Thyroid gland (tissue), 4 donors: ENCODE results near the gene UFM1. TPM values are rescaled to one million over a fixed set of nuclear protein-coding genes. Genes with fewer than 3 reads are reported as not detected.

Experiments
- DNase-seq, 2 donors: peaks; one replicate each; pipeline ENCODE4 v3.0.0-alpha.2; 2019
- H3K27ac ChIP-seq, 3 donors: fragments of 200-600 bp; sonication (generic); 1 replicate in 2 of 3; 2 replicates in 1 of 3; pipeline ENCODE4 v1.5.1; 2016 to 2019; ENCODE audit warnings: mild to moderate bottlenecking in 1 of 3, moderate library complexity in 1 of 3
- H3K27me3 ChIP-seq: fragments of 200-600 bp; sonication (generic); one replicate; pipeline ENCODE4 v1.5.1; 2019
- H3K36me3 ChIP-seq, 2 donors: fragments of 200-600 bp; sonication (generic); one replicate each; pipeline ENCODE4 v1.5.1; 2016 to 2019
- H3K4me1 ChIP-seq, 2 donors: fragments of 200-600 bp; sonication (generic); one replicate each; pipeline ENCODE4 v1.5.1; 2017 to 2019
- H3K4me3 ChIP-seq, 3 donors: fragments of 200-600 bp; sonication (generic); replicated peaks in 1 of 3; 1 replicate in 2 of 3; 2 replicates in 1 of 3; pipeline ENCODE4 v1.5.1; 2016; ENCODE audit warnings: mild to moderate bottlenecking in 1 of 3
- H3K9me3 ChIP-seq: fragments of 200-600 bp; sonication (generic); one replicate; pipeline ENCODE4 v1.5.1; 2017
- CTCF ChIP-seq, 6 experiments: fragments of 200-600 bp in 3 of 6; fragments of 450-650 bp in 3 of 6; sonication (generic) in 3 of 6; IDR thresholded peaks; one replicate each; pipeline ENCODE4 v1.5.1; 2016 to 2019; ENCODE audit warnings: antibody characterized with exemption in 6 of 6, mild to moderate bottlenecking in 2 of 6, inconsistent platforms in 1 of 6, moderate library complexity in 1 of 6
- POLR2A ChIP-seq, 2 donors: fragments of 450-650 bp; IDR thresholded peaks; one replicate each; pipeline ENCODE4 v1.6.1; 2017; ENCODE audit warnings: antibody characterized with exemption in 2 of 2, mild to moderate bottlenecking in 2 of 2, moderate library complexity in 1 of 2
- WGBS, 2 donors: methylation state at CpG; one replicate each; pipeline ENCODE4 v1.1.5; 2017; 5-methylcytosine and 5-hydroxymethylcytosine counted together
- intact Hi-C: fragments of 100-400 bp; cut with DNase I; formaldehyde crosslinking; loops from one replicate; pipeline ENCODE4 v1.15.1; 2023
- total RNA-seq, 4 donors: library from RNA; depleted of rRNA; stranded (reverse); fragments of >200 nt; gene quantifications; one replicate each; pipeline ENCODE4 v1.2.3, GENCODE V29; 2016

UFM1 gene
- total RNA-seq, 4 donors from 2014 or later = 56.3 to 124 (median 77.9) TPM

- TF ChIP-seq POLR2A (IDR thresholded peaks at IDR 0.05) = no peak
- no peak for TF ChIP-seq CTCF (IDR thresholded peaks at IDR 0.05)
- 92 to 93% methylated on average over 2 of the region's 2 CpGs for WGBS, 2 donors
- DNase-seq = no peak
- no peaks in the 10 kb centered on the region for H3K9me3 ChIP-seq
- intact Hi-C loops = no loop called here
- no peaks in the 10 kb centered on the region for H3K27me3 ChIP-seq
- H3K36me3 ChIP-seq = no peaks in the 10 kb centered on the region
- H3K4me1 ChIP-seq = peaks cover 0 to 3% of the 10 kb centered on the region in 2 donors
- H3K4me3 ChIP-seq = no peak overlapping the region
- H3K27ac ChIP-seq = no peak overlapping the region
Observed at GRCh38 chr13:38338089-38338488, 11.6 kb upstream of the UFM1 start.

- 97% methylated on average over 1 of the region's 1 CpG for WGBS, 2 donors
- intact Hi-C loops = no loop called here
Observed at GRCh38 chr13:38340624-38341023, 9.0 kb upstream of the UFM1 start.

GRCh38 chr13:38341149-38341692 lies 8.4 kb upstream of the UFM1 start:
- TF ChIP-seq POLR2A (IDR thresholded peaks at IDR 0.05) (no peak), CTCF (IDR thresholded peaks at IDR 0.05) (no peak)
- intact Hi-C loops = no loop called here
- Histone ChIP-seq H3K4me1 (peaks cover 0 to under 1% of the 10 kb centered on the region in 2 donors), H3K9me3 (no peaks in the 10 kb centered on the region), H3K27me3 (no peaks in the 10 kb centered on the region), H3K4me3 (no peak overlapping the region), H3K27ac (no peak overlapping the region), H3K36me3 (no peaks in the 10 kb centered on the region)
- DNase-seq = no peak
- 91 to 95% methylated on average over 3 of the region's 3 CpGs for WGBS, 2 donors

More at GRCh38 chr13:38340624-38341023, 9.0 kb upstream of the UFM1 start:
- H3K27me3 ChIP-seq = no peaks in the 10 kb centered on the region
- H3K27ac ChIP-seq = no peak overlapping the region
- H3K9me3 ChIP-seq = no peaks in the 10 kb centered on the region
- no peak for DNase-seq
- H3K4me1 ChIP-seq = peaks cover 0 to 3% of the 10 kb centered on the region in 2 donors
- H3K4me3 ChIP-seq = no peak overlapping the region
- no peaks in the 10 kb centered on the region for H3K36me3 ChIP-seq
- TF ChIP-seq CTCF (IDR thresholded peaks at IDR 0.05) = no peak
- TF ChIP-seq POLR2A (IDR thresholded peaks at IDR 0.05) = no peak

- Histone ChIP-seq H3K36me3 (no peaks in the 10 kb centered on the region), H3K27ac (no peak overlapping the region), H3K27me3 (no peaks in the 10 kb centered on the region), H3K4me3 (no peak overlapping the region), H3K9me3 (no peaks in the 10 kb centered on the region), H3K4me1 (peaks cover 9 to 13% of the 10 kb centered on the region in 2 donors)
- WGBS, 2 donors = 81 to 89% methylated on average over 2 of the region's 2 CpGs
- DNase-seq = no peak
- intact Hi-C loops = no loop called here
- TF ChIP-seq POLR2A (IDR thresholded peaks at IDR 0.05) (no peak), CTCF (IDR thresholded peaks at IDR 0.05) (no peak)
Observed at GRCh38 chr13:38346764-38347163, 2.9 kb upstream of the UFM1 start.

- DNase-seq = peak; percentile 1 to 8
- no peaks in the 10 kb centered on the region for H3K9me3 ChIP-seq
- no peaks in the 10 kb centered on the region for H3K27me3 ChIP-seq
- intact Hi-C loops = no loop called here
- H3K4me1 ChIP-seq = peaks cover 13% of the 10 kb centered on the region in 2 donors
- H3K36me3 ChIP-seq = no peaks in the 10 kb centered on the region
- peak overlapping the region; percentile 78 to 94 (median 91) for H3K27ac ChIP-seq
- H3K4me3 ChIP-seq = peak overlapping the region; percentile 2 to 56 (median 55)
- WGBS, 2 donors = 1% methylated on average over 15 of the region's 15 CpGs
- no peak for TF ChIP-seq CTCF (IDR thresholded peaks at IDR 0.05)
- no peak for TF ChIP-seq POLR2A (IDR thresholded peaks at IDR 0.05)
Observed at GRCh38 chr13:38348861-38349389, 726 bp upstream of the UFM1 start.
